Activated naive CD8-positive, alpha-beta T cell treated with anti-CD3 and anti-CD28 coated beads, Interleukin-2, amount 50 U/mL, for 16 hours (primary cell): ENCODE measurements around the gene ZNF229.
"Not testable (repeated sequence)": the region's sequence is repeated elsewhere in the genome, so short reads cannot be mapped to it uniquely, and the experiment has no call there.

ENCODE experiments used
- DNase-seq: peaks from one replicate; pipeline ENCODE4 v3.0.0-alpha.2; 2020; ENCODE audit warnings: low read depth, low spot score

Gene ZNF229

GRCh38 chr19:44447916-44448674 is at the start of gene ZNF229:
Gene ZNF229 (minus strand): TSS chr19:44448472. CDS start chr19:44442847, 5,625 bp downstream.
- peak; percentile 67 for DNase-seq

- no peak for DNase-seq
These were observed 48.4 kb upstream of the ZNF229 start for GRCh38 chr19:44496711-44497110.

- no peak for DNase-seq
These were observed 28.5 kb upstream of the ZNF229 start for GRCh38 chr19:44476559-44477408.

GRCh38 chr19:44468730-44469129 is 20.5 kb upstream of the ZNF229 start:
- DNase-seq: not testable (repeated sequence)

GRCh38 chr19:44462600-44463286 is 14.5 kb upstream of the ZNF229 start:
- DNase-seq: not testable (repeated sequence)

- not testable (repeated sequence) for DNase-seq
These were observed 7.7 kb upstream of the ZNF229 start for GRCh38 chr19:44456016-44456415.

GRCh38 chr19:44455100-44455499 is 6.8 kb upstream of the ZNF229 start:
- no peak for DNase-seq

GRCh38 chr19:44452367-44452766 is 4.1 kb upstream of the ZNF229 start:
- no peak for DNase-seq

GRCh38 chr19:44451687-44452086 is 3.4 kb upstream of the ZNF229 start:
- DNase-seq: no peak

- no peak for DNase-seq
These were observed 9.8 kb downstream of the ZNF229 start for GRCh38 chr19:44438441-44438840.

- DNase-seq: no peak
These were observed 12.8 kb downstream of the ZNF229 start for GRCh38 chr19:44435441-44435840.

- DNase-seq: no peak
These were observed 17.3 kb downstream of the ZNF229 start for GRCh38 chr19:44430956-44431355.

GRCh38 chr19:44415553-44415952 is 32.7 kb downstream of the ZNF229 start:
- not testable (repeated sequence) for DNase-seq

- peak; percentile 73 for DNase-seq
These were observed 46.8 kb downstream of the ZNF229 start, which contains the start of gene ZNF285 for GRCh38 chr19:44401139-44402115. Gene ZNF285 (minus strand): TSS chr19:44401608. CDS start chr19:44397213, 4,395 bp downstream.

- DNase-seq: not testable (repeated sequence)
These were observed 59.0 kb downstream of the ZNF229 start for GRCh38 chr19:44389268-44389667.
